Measurements from ENCODE around the gene MTCL1.

The MTCL1 gene

DNA sequence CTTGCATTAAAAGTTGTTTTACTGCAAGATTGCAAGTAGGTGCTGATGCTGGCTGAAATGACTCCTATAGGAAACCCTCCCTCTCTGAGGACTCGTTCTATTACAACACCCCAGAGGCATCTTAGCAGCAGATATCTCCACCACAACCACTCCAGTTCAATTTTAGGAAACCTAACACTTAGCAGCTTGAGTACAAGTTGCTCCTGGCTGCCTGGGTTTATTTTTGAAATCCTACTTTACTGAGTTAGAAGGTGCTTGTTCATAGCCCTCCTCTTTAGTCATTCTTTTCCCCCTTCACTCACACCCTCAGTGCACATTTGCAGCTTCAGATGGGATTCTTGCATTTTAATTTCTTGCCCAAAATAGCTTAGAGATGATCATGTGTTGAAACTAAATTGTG lies 111.5 kb downstream of the MTCL1 start:
- DNase-seq = no peak

- DNase-seq = no peak
These were observed 113.6 kb downstream of the MTCL1 start for GRCh38 chr18:8818982-8819381.

- DNase-seq = no peak
These were observed 115.2 kb downstream of the MTCL1 start for GRCh38 chr18:8820396-8821082.

GRCh38 chr18:8821083-8821465 lies 115.7 kb downstream of the MTCL1 start:
- DNase-seq = no peak

DNA sequence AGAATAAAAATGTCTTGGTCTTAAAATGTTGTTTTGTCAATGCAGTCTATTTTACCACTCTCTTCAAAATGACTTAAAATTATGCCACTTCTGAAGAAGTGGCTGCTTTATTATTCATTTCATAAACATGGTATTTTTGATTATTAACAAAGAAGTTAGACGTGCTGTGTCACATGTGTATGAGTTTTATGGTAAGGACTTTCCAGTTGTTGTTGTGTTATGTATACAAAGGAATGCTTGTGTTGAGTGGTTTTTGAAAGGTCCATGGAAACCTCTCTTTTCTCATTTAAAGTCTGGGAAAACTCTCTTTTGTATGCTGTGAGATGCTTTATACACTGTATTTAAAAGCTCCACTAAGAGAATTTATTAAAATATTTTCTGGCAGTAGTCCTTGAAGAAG lies 116.2 kb downstream of the MTCL1 start:
- DNase-seq = no peak

GRCh38 chr18:8822643-8823042 lies 117.3 kb downstream of the MTCL1 start:
- no peak for DNase-seq

GRCh38 chr18:8823530-8823929 lies 118.2 kb downstream of the MTCL1 start:
- no peak for DNase-seq

GRCh38 chr18:8824846-8825245 lies 119.5 kb downstream of the MTCL1 start:
- no peak for DNase-seq

DNA sequence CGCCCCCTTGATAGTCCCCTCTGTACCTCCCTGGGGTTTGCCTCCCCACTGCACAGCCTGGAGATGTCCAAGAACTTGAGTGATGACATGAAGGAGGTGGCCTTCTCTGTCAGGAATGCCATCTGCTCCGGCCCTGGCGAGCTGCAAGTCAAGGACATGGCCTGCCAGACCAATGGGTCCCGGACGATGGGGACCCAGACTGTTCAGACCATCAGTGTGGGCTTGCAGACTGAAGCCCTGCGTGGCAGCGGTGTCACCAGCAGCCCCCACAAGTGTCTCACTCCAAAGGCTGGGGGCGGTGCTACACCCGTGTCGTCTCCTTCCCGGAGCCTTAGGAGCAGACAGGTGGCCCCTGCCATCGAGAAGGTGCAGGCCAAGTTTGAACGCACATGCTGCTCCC lies 119.9 kb downstream of the MTCL1 start:
- no peak for DNase-seq

- DNase-seq = no peak
These were observed 120.5 kb downstream of the MTCL1 start for GRCh38 chr18:8825729-8826375.

DNA sequence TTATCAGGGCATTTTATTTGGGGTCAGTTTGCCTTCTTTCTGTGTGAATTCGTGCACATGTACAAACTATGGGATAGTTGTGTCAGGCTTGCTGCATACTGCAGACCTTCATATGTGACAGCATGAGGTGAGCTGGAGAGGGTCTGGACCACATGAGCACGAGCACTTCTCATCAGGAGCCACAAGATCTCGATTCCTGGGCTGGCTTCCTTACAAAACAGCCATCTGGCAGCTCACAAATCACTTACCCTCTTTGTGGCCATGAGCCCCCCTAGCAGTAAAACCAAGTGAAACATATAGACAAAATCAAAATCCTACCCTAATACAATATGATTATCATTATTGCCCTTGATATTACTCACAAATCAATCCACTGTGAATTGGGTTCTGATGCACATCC lies 121.2 kb downstream of the MTCL1 start:
- DNase-seq = no peak

GRCh38 chr18:8826971-8827370 lies 121.6 kb downstream of the MTCL1 start:
- DNase-seq = no peak

DNA sequence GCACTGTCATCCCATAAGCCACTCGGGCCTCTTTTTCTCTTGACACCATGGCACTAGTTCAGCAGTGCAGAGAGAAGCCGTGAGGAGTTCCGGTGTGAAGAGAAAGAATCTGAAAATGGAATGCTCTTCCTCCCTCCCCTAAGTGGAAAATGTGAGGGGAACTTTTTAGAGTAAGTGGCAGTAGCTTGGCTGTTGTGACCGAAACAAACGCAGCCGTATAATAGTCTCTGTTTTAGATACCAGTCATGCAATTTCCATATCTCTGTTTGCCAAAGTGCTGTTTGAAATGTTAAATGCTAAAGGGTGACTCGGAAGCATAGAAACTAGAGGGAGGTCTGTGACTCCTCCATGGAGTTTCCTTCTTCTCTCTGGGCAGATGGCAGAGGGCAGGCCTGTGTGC lies 122.9 kb downstream of the MTCL1 start:
- DNase-seq = no peak

GRCh38 chr18:8828798-8829197 lies 123.4 kb downstream of the MTCL1 start:
- no peak for DNase-seq

GRCh38 chr18:8830067-8831060 lies 125.0 kb downstream of the MTCL1 start:
- no peak for DNase-seq

DNA sequence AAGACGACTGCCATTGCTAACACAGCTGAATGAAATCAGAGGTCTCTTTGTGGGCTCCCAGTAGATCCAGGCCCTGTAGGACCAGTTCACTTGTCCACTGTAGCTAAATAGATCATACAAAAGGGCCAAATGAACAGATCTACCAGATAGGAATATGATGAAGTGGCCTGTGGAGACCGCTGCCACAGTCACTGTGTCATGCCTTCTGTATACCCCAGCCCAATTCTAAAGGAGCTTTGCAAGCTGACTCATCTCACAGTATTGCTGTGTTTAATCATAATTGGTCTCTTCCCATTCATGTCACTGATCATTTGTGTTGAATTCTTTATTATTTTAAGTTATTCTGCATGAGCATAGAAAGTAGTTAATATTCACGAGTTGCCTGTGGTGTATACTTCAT lies 125.8 kb downstream of the MTCL1 start:
- no peak for DNase-seq

- no peak for DNase-seq
These were observed 126.2 kb downstream of the MTCL1 start for GRCh38 chr18:8831531-8831930.

DNA sequence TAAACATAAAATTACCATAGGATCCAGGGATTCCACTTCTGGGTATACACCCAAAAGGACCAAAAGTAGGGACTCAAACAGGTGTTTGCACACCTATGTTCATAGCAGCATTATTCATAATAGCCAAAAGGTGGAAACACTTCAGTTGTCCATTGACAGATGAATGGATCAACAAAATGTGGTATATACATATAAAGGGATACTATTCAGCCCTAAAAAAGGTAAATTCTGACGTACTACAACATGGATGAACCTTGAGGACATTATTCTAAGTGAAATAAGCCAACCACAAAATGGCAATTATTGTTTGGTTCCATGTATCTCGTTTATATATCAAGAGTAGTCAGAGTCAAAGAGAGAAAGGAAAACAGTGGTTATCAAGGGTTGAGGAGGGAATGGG lies 128.1 kb downstream of the MTCL1 start:
- no peak for DNase-seq

GRCh38 chr18:8834881-8835280 lies 129.5 kb downstream of the MTCL1 start:
- no peak for DNase-seq

- no peak for DNase-seq
These were observed 130.2 kb downstream of the MTCL1 start for GRCh38 chr18:8835521-8835953.

DNA sequence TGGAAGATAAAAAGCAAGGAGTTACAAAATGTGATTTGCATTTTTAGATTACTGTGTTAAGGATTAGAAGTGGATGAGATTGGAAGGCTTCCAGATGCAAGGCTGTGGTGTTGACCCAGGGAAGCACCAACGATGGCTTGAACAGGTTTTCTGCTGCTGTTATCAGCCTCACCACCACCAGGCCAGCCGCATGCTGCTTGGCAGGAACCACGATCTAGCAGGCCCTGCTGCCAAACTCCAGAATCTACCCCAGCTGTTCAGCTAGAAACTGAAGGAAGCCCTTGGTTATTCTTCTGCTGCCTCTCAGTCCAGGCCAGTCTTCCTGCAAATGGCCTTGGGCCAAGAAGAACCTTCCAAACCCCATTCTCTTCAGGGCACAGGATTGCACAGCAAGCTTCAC lies 133.9 kb downstream of the MTCL1 start:
- DNase-seq = no peak

DNA sequence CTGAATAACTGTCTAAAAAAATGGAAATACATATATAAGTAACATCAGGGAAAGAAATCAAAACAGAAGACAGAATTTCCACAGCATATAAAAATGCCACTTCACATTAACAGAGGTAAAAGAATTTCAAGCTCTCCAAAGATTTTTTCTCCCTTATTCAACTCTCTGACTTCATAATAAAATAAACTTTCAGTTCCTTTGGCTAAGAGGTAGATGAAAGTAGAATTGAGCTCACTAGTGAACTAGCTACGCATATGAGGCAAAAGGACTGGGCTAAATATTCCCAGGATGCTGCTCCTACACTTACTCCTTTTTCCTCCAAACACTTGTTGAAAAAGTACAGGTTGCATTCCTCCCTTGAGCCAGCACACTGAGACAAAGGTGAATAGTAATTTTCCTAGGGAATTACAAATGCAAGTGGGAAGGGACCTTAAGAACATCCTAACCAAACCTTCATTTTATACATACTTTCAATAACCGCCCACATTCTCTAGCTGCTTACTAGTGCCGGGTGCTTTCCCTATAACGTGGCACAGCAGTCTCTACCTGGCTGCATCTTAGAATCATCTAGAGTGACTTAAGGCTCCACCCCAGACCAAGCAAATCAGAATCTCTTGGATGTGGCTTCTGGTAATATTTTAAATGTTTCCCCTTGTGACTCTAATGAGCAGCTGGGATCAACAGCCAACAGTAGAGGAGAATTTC lies 136.6 kb downstream of the MTCL1 start:
- DNase-seq = no peak

DNA sequence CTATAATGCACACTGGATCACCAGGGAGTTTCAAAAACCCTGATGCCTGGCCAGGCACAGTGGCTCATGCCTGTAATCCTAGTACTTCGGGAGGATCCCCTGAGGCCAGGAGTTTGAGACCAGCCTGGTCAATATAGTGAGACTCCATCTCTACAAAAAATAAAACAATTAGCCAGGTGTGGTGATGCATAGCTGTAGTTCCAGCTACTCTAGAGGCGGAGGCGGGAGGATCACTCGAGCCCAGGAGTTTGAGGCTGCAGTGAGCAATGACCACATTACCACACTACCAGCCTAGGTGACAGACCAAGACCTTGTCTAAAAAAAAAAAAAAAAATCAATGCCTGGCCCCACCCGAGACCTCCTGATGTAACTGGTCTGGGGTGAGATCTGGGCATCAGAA lies 137.2 kb downstream of the MTCL1 start:
- no peak for DNase-seq
